ENCODE results near the gene TRMT61A. TPM values are rescaled to one million over a fixed set of nuclear protein-coding genes. Genes with fewer than 3 reads are reported as not detected.

The TRMT61A gene
- total RNA-seq, 1 experiment from 2014 or later, result 5.8 TPM

- DNase-seq (ENCODE audit: low spot score), result no peak
Measured at GRCh38 chr14:103547455-103547940, 18.5 kb downstream of the TRMT61A start.

DNA sequence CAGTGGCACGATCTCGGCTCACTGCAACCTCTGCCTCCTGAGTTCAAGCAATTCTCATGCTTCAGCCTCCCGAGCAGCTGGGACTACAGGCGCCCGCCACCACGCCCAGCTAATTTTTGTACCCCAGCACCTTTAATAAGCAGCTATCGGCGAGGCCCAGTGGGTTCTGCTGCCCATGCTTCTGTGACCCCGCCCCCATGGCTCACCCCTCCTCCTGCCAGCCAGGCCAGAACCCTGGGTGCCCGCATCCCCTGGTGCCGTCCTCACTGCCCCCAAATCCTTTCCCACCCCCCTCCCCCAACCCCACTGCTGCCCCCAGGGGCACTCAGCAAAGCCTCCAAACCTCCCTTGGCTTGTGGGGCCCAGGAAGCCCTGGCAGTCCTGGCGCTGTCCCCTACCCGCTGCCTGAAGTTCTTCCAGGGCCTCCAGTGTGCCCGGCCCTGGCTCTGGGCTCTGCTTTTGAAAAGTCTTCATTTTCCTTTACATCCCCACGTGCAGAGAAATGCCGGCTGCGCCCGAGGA is 19.0 kb downstream of the TRMT61A start:
- DNase-seq (ENCODE audit: low spot score), result no peak

DNA sequence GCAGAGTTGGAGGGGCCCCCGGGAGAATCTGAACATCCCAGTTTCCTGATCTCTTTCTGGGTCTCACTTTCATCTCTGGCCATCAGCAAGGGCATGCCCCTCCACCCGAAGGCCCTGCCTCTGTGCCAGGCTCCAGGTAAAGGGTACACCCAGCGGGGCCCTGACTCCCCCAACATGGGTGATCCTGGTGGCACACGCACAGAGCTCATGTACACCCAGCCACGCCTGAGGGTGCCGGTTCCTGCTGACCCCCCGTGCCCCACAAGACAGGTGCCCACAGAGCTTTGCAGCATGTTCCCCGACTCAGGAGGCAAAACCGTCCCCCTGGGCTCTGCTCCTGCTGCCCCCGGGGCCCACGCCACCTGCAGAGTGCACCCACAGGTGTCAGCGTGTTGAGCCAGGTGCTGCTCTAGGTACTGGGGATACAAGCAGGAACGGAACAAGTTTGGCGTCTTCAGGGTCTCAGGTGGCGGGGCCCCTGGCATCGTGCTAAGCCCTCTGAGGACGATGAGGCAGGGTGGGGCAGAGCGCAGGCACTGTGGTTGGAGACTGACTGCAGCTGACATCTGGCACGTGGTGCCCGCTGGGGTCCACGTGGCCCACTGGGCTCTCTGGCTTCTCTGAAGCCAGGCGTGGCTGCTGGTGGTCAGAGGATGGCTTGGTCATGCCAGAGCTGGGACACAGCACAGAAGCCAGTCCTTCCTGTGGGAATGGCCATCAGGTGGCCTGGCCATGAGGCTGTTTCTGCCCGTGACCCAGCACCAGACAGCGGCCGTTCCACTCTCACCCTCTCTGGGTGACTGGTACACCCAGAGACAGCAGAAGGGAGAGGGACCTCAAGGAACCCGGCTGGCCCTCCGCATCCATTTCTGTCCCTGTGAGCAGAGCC is 19.7 kb downstream of the TRMT61A start:
- no peak for DNase-seq (ENCODE audit: low spot score)

GRCh38 chr14:103549361-103550311 is 20.6 kb downstream of the TRMT61A start:
- no peak for DNase-seq (ENCODE audit: low spot score)

- DNase-seq (ENCODE audit: low spot score), result no peak
Measured at GRCh38 chr14:103550451-103551337, 21.7 kb downstream of the TRMT61A start.

DNA sequence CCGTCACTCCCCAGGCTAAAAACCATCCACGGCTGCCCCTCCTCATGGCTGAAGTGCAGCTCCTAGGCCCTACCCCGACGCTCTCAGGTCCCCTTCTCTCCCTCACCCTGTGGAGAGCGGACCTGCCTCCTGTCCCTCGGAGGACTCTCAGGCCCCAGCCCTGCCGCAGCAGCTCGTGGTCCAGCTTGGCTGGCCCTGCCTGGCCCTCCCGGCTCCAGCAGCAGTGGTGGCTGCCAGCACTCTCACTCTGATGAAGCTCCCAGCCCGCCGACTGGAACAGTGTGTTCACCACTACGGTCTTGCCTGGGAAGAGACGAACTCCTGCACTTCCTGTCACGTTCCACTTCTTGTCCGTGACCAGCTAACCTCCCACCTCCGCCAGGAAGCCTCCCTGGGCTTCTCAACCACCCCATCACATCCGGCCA is 22.4 kb downstream of the TRMT61A start:
- no peak for DNase-seq (ENCODE audit: low spot score)

- no peak for DNase-seq (ENCODE audit: low spot score)
Measured at GRCh38 chr14:103552011-103552845, 23.2 kb downstream of the TRMT61A start.

DNA sequence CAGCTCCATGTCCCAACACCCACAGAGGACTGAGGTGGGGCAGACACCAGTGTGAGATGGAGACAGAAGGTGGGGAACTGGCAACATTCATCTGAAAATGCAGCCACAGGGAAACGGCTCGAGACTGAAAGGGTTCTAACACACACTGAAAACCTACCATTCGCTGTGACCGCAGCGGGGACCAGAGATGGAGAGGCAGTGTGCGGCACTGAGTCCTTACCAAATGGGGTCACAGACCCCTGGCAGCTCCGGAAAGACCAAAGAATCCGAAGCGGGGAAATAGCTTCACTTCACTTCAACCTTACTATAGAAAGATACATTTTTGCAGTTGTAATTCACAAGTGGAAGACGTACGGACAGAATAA is 23.8 kb downstream of the TRMT61A start:
- no peak for DNase-seq (ENCODE audit: low spot score)

DNA sequence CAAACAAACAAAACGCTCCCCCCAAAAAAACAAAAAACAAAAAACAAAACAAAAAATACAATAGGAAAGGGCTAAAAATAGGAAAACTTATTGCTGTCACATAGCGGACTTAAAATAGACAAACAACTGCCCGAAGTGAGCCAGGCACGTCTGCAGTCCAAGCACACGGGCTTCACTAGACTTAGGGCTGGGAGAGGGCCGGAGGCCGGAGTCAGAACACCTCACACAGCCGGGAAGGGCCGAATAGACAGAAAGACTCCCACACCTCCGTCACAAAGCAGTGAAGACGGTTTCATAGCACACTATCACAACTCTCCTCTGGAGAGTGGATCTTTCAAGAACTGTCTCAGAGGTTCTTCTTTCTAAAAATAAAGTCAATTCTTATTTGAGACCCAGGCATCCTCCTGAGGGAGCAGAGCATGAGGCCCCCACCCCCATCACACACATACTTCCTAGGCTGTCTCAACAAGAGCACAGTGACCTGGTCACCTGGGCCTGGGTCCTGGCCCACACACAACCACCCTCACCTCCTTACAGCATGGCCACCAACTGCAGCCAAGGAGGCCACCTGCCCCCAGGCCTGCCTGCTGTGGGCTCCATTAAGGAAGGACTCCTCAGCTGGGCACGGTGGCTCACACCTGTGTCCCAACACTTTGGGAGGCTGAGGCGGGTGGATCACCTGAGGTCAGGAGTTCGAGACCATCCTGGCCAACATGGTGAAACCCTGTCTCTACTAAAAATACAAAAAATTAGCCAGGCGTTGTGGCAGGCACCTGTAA is 26.8 kb downstream of the TRMT61A start:
- no peak for DNase-seq (ENCODE audit: low spot score)

DNA sequence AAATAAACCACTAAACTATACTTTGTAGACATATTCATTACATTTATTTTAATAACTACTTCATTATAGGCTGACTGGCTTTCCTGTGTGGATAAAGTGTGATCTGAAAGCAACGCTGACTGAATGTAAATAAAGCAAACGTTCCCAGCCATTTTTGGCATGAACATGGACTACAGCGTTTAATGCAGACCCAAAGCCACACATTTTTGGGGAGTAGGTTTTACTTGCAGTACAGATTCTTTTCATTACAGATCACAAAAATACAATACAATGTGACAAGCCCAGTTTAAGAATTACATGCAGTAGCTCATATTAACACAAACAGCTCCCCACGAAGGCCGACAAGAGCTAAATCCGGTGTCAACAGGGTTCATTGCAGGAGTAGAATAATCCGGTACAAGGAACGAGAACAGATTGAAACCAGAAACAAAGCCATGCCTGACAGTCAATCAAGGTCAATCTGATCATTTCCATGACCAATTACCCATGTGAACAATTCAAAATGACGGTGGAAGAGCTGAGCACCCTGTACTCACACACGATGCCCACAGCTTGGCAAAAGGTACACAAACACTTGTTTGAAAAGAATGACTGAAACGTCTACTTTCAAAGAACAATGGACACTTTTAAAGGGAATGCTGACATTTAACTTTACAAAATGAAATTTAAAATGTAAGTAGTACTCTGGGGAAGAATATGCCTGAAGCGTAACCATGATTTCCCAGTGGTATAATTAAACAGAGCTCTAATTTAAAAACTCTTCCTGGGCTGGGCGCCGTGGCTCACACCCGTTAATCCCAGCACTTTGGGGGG is 28.2 kb downstream of the TRMT61A start:
- no peak for DNase-seq (ENCODE audit: low spot score)

DNA sequence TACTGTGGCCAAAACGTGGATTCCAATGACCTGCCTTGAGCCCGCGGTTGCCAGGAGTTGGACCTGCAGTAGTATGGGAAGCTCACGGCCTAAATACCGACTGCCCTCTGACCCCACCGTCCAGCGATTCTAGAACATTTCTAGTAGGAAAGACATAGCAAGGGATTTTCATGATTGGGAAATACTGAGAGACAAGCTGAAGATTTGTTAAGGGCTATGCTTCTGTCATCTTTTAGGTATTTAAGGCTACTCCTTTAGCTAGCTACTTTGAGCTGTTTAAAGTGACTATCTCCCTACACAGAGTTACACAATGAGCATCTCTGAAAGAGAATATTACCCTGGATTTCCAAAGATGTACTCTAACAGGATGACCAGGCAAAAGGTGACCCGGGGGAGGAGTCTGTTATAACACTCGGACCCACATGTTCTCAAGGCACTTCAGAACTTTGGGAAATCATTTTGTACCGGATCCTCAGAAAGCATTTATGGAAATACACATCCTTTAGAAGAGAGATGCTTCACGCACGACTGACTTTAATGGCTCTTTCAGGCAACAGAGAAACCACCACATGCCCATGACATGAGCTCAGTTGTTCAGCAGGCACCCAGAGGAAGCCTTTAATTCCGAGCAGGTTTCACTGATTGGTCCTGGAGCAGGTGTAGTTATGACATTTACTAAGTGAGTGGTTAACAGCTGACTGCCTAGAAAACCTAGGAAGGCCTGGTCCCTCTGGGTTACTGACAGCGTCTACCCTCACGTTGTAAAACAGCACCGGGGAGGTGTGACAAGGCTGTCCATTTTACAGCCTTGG is 29.3 kb downstream of the TRMT61A start:
- DNase-seq (ENCODE audit: low spot score), result peak; percentile 11

- no peak for DNase-seq (ENCODE audit: low spot score)
Measured at GRCh38 chr14:103559766-103560165, 30.8 kb downstream of the TRMT61A start.

GRCh38 chr14:103560691-103561090 is 31.7 kb downstream of the TRMT61A start:
- no peak for DNase-seq (ENCODE audit: low spot score)

DNA sequence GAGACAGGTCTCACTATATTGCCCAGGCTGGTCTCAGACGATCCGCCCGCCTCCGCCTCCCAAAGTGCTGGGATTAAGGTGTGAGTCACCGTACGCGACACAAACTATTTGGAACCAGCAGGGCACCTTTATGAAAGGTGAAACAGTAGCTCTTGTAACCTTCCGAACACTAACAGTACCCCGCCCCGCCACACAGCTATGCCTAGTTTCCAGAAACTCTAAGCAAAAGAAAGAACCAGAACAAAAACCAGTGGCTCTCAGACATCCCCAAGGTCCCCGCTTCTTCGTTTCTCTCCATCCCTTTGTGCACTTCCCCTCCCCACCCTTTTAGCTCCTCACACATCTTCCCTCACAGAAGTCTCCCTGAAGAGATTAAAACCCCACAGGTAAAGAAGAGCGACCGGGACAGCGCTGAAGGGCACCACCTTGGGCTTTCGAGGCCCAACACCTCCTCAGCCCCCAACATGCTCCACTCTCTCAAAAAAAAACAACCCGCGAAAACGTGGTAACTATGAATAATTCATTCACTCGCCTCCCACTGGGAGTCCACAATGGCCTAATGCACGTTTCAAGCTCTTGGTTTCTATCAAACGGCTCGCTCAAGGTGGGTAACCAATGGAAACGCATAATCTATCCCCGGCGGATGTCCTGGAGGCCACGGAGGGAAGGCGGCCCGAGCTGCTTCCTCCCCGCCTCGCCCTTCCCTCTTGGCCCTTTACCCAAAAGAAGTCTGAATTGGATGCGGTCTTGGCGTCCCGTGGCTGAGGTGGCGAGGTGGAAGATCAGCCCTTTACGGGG is 32.6 kb downstream of the TRMT61A start:
- DNase-seq (ENCODE audit: low spot score), result no peak

DNA sequence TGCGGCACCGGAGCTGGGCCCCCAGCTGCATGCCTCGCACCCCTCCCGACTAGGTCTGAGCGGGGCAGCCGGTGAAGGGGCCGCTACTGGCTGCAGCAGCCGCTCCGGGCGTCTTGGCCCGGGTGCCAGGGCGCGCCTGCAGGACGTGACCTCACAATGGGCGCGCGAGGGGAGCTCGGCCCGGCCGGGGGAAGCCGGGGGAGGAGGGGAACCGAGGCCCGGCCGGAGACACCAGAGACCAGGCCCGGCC is 33.1 kb downstream of the TRMT61A start:
- DNase-seq (ENCODE audit: low spot score), result no peak

- DNase-seq (ENCODE audit: low spot score), result peak; percentile 60
Measured at GRCh38 chr14:103562429-103563225, 33.6 kb downstream of the TRMT61A start, which contains the start of the genes BAG5 and COA8. Gene BAG5 (minus strand): TSS chr14:103562657. CDS start chr14:103561164, 1,493 bp downstream. Gene COA8 (plus strand): TSS chr14:103562960. CDS start chr14:103563002, 42 bp downstream.

All from H4 (cell line).